ENCODE results near the gene CWC27. TPM values are rescaled to one million over a fixed set of nuclear protein-coding genes. Genes with fewer than 3 reads are reported as not detected.
A peak's percentile ranks its signal among the peaks of the same experiment; 100 is the strongest.

Gene CWC27
- total and polyA plus RNA-seq, 9 of the 15 experiments (the other 6 are each of a cell fraction or from before 2014, with no cell fraction given): 19.7 to 49.3 (median 38.3) TPM

DNA sequence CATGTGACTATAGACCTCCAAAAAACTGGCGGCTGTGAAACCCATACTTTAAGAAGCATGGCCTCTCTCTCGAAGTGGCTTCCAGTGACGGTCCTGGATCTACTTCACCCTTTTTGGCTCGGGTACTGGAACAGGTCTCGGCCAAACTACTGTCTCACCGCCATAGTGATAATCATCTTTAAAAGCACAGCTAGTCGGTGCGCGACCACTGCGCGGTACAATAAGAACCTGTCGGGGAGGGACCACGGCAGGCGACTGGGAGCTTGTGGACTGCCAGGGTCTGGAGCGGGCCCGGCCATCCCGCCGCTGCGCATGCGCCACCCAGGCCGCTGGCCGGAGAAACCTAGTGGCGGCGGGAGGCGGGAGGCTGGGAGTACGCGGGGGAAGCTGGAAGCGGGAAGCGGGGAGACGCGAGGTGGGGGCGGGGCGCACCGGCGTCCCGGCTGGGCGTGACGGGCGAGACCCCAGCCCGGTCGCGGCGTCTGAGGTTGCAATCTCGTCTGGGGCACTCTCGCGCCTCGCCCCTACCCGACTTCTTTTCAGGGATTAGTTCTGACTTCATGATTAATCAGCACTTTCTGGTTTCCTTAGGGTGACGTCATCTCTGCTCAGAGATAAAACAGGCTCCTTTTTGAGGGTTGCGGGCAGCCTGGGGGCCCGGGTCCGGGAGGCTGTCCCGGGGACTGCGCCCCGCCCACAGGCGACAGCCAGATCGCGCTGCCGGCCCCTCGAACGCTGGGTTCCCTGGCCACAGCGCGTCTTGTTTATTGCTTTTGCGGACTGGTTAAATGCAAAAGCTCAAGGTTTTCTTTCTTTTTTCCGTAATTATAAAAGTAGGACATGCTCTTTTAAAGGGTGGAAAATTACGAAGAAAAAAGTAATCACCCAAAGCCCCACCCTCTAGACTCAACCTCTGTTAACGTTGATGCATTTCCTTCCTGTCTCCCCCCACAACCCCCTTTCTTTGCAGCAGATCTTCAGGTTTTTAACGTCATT, 266.8 kb downstream of the CWC27 start (continued):
- TF ChIP-seq, protein P1, sequence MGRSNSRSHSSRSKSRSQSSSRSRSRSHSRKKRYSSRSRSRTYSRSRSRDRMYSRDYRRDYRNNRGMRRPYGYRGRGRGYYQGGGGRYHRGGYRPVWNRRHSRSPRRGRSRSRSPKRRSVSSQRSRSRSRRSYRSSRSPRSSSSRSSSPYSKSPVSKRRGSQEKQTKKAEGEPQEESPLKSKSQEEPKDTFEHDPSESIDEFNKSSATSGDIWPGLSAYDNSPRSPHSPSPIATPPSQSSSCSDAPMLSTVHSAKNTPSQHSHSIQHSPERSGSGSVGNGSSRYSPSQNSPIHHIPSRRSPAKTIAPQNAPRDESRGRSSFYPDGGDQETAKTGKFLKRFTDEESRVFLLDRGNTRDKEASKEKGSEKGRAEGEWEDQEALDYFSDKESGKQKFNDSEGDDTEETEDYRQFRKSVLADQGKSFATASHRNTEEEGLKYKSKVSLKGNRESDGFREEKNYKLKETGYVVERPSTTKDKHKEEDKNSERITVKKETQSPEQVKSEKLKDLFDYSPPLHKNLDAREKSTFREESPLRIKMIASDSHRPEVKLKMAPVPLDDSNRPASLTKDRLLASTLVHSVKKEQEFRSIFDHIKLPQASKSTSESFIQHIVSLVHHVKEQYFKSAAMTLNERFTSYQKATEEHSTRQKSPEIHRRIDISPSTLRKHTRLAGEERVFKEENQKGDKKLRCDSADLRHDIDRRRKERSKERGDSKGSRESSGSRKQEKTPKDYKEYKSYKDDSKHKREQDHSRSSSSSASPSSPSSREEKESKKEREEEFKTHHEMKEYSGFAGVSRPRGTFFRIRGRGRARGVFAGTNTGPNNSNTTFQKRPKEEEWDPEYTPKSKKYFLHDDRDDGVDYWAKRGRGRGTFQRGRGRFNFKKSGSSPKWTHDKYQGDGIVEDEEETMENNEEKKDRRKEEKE (IDR thresholded peaks at IDR 0.05; ENCODE audit: borderline replicate concordance in 1 of 2, control insufficient read depth in 1 of 2, low read depth in 2 of 2, low read length in 1 of 2): 0 out of 4 replicates have a peak, but pooled peaks of 1 of the 2 experiments have one; percentile 41
- TF ChIP-seq FOSL1 (tag; conservative IDR thresholded peaks at IDR 0.05): peak; percentile 95
- no peak for TF ChIP-seq HDAC2 (IDR thresholded peaks at IDR 0.05)
- TF ChIP-seq, protein P2, sequence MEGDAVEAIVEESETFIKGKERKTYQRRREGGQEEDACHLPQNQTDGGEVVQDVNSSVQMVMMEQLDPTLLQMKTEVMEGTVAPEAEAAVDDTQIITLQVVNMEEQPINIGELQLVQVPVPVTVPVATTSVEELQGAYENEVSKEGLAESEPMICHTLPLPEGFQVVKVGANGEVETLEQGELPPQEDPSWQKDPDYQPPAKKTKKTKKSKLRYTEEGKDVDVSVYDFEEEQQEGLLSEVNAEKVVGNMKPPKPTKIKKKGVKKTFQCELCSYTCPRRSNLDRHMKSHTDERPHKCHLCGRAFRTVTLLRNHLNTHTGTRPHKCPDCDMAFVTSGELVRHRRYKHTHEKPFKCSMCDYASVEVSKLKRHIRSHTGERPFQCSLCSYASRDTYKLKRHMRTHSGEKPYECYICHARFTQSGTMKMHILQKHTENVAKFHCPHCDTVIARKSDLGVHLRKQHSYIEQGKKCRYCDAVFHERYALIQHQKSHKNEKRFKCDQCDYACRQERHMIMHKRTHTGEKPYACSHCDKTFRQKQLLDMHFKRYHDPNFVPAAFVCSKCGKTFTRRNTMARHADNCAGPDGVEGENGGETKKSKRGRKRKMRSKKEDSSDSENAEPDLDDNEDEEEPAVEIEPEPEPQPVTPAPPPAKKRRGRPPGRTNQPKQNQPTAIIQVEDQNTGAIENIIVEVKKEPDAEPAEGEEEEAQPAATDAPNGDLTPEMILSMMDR (IDR thresholded peaks at IDR 0.05 in 2 of 3, conservative IDR thresholded peaks at IDR 0.05 in 1 of 3; ENCODE audit: insufficient read depth in 2 of 3, low read depth in 1 of 3, low read length in 3 of 3): 0 out of 6 replicates have a peak, but pooled peaks of 1 of the 3 experiments have one; percentile 4
- no peak for TF ChIP-seq ZNF347 (CRISPR knock-in tag; IDR thresholded peaks at IDR 0.05; ENCODE audit: low read depth)
- TF ChIP-seq ZNF282 (CRISPR knock-in tag; IDR thresholded peaks at IDR 0.05): no peak
- TF ChIP-seq HOXB6 (CRISPR knock-in tag; IDR thresholded peaks at IDR 0.05; ENCODE audit: borderline replicate concordance): 0 out of 2 replicates have a peak, but pooled peaks have one; percentile 37
- no peak for TF ChIP-seq PYGO2 (tag; IDR thresholded peaks at IDR 0.05)
- TF ChIP-seq, protein P3, sequence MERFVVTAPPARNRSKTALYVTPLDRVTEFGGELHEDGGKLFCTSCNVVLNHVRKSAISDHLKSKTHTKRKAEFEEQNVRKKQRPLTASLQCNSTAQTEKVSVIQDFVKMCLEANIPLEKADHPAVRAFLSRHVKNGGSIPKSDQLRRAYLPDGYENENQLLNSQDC (CRISPR knock-in tag; IDR thresholded peaks at IDR 0.05): 0 out of 2 replicates have a peak, but pooled peaks have one; percentile 1
- peak; percentile 34 for TF ChIP-seq ASH1L (IDR thresholded peaks at IDR 0.05; ENCODE audit: borderline replicate concordance, low read depth, partially characterized antibody)
- 0 out of 2 replicates have a peak, but pooled peaks have one; percentile 3 for TF ChIP-seq OTX1 (CRISPR knock-in tag; IDR thresholded peaks at IDR 0.05)
- TF ChIP-seq, protein P4, sequence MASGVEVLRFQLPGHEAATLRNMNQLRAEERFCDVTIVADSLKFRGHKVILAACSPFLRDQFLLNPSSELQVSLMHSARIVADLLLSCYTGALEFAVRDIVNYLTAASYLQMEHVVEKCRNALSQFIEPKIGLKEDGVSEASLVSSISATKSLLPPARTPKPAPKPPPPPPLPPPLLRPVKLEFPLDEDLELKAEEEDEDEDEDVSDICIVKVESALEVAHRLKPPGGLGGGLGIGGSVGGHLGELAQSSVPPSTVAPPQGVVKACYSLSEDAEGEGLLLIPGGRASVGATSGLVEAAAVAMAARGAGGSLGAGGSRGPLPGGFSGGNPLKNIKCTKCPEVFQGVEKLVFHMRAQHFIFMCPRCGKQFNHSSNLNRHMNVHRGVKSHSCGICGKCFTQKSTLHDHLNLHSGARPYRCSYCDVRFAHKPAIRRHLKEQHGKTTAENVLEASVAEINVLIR (CRISPR knock-in tag; IDR thresholded peaks at IDR 0.05): peak; percentile 75
- TF ChIP-seq, protein P5, sequence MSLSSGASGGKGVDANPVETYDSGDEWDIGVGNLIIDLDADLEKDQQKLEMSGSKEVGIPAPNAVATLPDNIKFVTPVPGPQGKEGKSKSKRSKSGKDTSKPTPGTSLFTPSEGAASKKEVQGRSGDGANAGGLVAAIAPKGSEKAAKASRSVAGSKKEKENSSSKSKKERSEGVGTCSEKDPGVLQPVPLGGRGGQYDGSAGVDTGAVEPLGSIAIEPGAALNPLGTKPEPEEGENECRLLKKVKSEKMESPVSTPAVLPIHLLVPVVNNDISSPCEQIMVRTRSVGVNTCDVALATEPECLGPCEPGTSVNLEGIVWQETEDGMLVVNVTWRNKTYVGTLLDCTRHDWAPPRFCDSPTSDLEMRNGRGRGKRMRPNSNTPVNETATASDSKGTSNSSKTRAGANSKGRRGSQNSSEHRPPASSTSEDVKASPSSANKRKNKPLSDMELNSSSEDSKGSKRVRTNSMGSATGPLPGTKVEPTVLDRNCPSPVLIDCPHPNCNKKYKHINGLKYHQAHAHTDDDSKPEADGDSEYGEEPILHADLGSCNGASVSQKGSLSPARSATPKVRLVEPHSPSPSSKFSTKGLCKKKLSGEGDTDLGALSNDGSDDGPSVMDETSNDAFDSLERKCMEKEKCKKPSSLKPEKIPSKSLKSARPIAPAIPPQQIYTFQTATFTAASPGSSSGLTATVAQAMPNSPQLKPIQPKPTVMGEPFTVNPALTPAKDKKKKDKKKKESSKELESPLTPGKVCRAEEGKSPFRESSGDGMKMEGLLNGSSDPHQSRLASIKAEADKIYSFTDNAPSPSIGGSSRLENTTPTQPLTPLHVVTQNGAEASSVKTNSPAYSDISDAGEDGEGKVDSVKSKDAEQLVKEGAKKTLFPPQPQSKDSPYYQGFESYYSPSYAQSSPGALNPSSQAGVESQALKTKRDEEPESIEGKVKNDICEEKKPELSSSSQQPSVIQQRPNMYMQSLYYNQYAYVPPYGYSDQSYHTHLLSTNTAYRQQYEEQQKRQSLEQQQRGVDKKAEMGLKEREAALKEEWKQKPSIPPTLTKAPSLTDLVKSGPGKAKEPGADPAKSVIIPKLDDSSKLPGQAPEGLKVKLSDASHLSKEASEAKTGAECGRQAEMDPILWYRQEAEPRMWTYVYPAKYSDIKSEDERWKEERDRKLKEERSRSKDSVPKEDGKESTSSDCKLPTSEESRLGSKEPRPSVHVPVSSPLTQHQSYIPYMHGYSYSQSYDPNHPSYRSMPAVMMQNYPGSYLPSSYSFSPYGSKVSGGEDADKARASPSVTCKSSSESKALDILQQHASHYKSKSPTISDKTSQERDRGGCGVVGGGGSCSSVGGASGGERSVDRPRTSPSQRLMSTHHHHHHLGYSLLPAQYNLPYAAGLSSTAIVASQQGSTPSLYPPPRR (CRISPR knock-in tag; IDR thresholded peaks at IDR 0.05; ENCODE audit: borderline replicate concordance): no peak

All from K562 (cell line).